Embryonic facial prominence (tissue), 1 donor: ENCODE results near the gene PPHLN1.

Experiments
- DNase-seq: peaks from one replicate; pipeline ENCODE4 v3.0.0-alpha.2; 2016; ENCODE audit errors: extremely low spot score

PPHLN1 gene

DNA sequence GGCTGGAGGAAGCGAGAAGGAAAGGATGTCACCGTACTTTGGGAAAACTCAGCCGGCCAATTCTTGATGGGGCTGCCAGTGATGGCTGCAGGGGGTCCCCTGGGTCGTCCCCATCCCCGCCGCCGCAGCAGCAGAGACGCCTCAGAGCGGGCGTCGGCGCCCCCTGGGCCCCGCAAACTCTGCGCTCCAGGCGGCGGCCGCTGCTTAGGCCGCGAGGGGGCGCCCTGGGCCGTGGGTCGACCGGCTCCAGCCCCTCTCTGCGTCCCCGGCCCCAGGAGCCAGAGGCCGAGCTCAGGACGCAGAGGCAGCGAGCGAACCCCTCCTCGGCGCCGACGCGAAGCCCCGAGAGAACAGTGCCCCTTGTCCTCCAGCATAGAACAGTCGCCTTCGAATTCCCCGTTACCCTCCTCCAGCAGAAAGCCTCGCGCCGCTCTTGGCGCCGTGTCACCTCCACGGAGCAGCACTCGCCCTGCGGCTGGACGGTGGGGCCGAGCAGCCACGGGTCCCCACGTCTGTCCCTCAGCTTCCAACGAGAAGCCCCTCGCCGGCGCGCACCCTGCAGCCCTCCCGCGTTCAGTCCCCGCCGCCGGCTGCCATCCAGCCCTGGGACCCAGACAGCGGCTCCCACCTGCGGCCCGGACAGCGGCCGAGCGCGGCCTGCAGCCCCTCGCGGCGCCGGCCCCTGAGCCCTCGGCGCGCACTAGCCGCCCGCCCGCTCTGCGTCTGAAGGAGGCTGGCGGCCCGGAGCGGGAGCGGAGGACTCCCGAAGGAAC lies 157.0 kb downstream of the PPHLN1 start:
- peak; percentile 48 for DNase-seq

DNA sequence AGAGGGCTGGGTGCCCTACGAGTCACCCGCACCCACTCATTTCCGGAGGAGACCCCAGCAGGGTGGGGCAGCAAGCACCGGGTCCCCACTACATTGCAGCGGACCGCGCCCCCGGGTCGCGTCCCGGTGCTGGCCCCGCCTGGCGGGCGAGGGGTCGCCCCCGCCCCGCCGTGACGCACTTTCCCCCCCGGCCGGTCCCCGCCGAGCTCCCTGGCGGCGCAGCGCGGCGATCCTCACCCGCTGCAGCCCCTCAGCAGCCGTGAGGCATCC lies 157.5 kb downstream of the PPHLN1 start:
- no peak for DNase-seq

- no peak for DNase-seq
Observed at GRCh38 chr12:42484996-42485395, 159.0 kb downstream of the PPHLN1 start.

- DNase-seq, result no peak
Observed at GRCh38 chr12:42485823-42486222, 159.9 kb downstream of the PPHLN1 start.

- DNase-seq, result no peak
Observed at GRCh38 chr12:42486407-42486806, 160.4 kb downstream of the PPHLN1 start.

- DNase-seq, result no peak
Observed at GRCh38 chr12:42490261-42490842, 164.4 kb downstream of the PPHLN1 start.
